Astrocyte of the spinal cord (primary cell): ENCODE data around the gene SDF2L1.
"Not testable (repeated sequence)": the region's sequence is repeated elsewhere in the genome, so short reads cannot be mapped to it uniquely, and the experiment has no call there.

Experiments used
- DNase-seq: peaks from one replicate; pipeline ENCODE4 v3.0.0; 2011; ENCODE audit warnings: low read depth, low spot score
- H3K4me3 ChIP-seq: 2 replicates; pipeline ENCODE4 v1.5.1; 2011; ENCODE audit warnings: low read depth, mild to moderate bottlenecking, low read length, moderate library complexity
- in situ Hi-C: cut with HindIII; loops from 2 replicates; pipeline ENCODE4 v1.10.0; 2017; ENCODE audit warnings: low sequenced_read_pairs
- TF ChIP-seq, protein P1 (sequence below): IDR thresholded peaks from 2 replicates; pipeline ENCODE4 v1.5.1; 2012; ENCODE audit warnings: low read depth, mild to moderate bottlenecking, low read length, inconsistent platforms

SDF2L1 gene

DNA sequence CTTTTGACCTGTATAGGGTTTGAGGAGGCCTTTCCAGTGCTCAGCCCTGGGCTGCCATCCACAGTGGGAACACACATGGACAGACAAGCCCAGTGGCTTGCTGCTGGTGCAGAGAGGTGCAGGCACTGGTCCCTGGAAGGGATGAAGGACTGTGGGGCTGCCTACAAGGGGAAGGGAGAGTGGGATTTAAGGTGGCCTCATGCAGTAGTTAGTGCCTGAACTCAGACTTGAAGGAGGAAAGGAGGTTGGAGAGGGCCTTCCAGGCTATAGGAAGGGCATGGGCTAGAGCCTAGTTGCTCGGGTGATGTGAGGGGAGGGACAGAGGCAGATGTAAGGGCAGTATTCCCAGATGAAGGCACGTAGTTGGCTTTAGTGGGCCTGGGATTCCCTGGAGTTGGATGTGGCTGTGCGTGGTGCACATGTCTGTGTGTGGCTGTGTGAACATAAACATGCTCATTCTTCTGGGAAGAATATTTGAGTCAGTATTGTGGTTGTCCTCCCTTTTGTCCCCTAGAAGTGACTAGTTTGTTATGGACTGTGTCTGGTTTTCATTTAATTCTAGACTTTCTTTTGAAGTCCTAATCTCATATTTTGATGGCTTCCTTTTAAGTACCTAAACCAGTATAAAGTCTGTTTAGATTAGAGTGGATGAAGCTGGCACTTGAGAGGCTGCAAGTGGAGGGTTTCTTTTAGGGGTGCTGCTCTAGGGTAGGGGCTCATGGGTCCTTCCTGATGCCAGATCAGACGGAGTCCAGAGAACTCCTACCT lies 30.7 kb upstream of the SDF2L1 start:
- no peak for DNase-seq
- no peak overlapping the region for H3K4me3 ChIP-seq
- TF ChIP-seq, protein P1, sequence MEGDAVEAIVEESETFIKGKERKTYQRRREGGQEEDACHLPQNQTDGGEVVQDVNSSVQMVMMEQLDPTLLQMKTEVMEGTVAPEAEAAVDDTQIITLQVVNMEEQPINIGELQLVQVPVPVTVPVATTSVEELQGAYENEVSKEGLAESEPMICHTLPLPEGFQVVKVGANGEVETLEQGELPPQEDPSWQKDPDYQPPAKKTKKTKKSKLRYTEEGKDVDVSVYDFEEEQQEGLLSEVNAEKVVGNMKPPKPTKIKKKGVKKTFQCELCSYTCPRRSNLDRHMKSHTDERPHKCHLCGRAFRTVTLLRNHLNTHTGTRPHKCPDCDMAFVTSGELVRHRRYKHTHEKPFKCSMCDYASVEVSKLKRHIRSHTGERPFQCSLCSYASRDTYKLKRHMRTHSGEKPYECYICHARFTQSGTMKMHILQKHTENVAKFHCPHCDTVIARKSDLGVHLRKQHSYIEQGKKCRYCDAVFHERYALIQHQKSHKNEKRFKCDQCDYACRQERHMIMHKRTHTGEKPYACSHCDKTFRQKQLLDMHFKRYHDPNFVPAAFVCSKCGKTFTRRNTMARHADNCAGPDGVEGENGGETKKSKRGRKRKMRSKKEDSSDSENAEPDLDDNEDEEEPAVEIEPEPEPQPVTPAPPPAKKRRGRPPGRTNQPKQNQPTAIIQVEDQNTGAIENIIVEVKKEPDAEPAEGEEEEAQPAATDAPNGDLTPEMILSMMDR = no peak
- in situ Hi-C loops = no loop called here

DNA sequence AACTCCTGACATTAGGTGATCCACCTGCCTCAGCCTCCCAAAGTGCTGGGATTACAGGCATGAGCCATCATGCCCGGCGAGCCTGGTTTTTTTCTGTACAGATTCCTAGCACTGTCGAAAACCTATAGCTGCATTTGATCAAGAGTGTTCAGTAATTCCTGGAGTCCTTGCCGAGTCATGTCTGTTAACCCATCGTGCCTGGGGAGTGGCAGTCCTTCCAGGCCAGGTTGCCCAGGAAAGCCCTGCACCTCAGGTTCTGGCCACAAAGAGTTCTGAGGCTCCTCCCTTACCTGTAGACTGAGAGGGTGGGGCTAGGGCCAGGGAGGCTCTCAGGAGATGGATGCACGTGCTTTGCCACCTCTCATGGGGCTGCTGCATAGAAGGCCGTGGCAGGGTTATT lies 29.2 kb upstream of the SDF2L1 start:
- TF ChIP-seq, protein P1 = no peak
- in situ Hi-C loops = no loop called here
- no peak for DNase-seq
- H3K4me3 ChIP-seq = no peak overlapping the region

DNA sequence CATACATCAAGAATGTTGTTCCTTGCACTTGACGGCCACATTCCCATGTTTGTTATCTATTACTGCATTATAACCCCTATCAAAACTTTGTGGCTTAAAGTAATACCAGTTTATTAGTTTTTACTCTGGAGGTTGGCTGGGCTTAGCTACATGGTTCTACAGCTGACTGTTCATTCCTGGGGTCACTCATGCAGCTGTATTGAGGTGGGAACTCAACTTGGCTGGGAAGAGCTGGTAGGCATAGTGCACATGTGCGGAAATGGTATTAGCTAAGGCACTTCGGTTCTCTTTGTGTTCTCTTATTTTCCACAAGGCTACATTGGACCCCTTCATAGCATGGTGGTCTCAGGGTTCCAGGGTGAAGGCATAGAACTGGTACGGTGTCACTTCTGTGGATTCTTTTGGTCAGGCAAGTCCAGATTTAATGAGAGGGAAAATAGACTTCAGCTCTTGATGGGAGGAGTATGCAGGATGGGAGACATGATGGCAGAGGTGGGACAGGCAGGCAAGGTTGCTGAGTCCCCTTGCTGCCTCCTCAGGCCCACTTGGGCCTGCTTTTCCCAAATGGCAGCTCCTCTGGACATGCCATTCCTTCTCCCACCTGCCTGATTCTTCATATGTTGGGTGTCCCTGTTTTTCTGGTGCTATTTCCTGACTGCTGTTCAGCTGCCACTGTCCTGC lies 28.4 kb upstream of the SDF2L1 start:
- no peak for DNase-seq
- no peak overlapping the region for H3K4me3 ChIP-seq
- in situ Hi-C loops = no loop called here
- TF ChIP-seq, protein P1 = no peak

DNA sequence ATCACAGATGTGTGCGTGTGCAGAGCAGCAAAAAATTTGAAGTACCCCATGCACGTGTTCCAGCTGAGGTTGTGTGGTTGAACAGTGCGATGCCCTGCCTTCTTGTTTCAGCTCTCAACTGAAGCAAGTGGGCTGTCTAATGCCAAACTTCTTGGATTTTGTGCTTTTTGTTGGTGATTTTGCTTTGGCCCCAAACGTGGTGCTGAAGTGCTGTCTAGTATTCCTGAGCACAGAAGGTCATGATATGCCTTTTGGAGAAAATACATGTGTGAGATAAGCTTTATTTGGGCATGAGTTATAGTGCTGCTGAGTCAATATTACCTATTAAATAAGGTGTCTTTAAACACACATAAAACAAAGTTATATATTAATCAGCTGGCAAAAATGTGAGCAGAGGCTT lies 26.4 kb upstream of the SDF2L1 start:
- no peak overlapping the region for H3K4me3 ChIP-seq
- in situ Hi-C loops = no loop called here
- TF ChIP-seq, protein P1 = no peak
- no peak for DNase-seq

DNA sequence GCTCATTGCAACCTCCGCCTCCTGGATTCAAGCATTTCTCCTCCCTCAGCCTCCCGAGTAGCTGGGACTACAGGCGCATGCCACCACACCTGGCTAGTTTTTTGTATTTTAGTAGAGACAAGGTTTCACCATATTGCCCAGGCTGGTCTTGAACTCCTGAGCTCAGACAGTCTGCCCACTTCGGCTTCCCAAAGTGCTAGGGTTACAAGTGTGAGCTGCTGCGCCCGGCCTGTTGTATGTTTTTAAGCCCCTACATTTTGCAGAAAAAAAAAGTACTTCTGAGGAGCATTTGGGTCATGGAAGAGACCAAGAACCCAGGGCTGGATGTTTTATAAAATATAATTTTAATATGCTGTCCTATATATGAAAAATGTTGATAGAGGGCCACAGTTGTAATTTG lies 24.8 kb upstream of the SDF2L1 start:
- in situ Hi-C loops, H3K4me3 ChIP-seq, DNase-seq: not testable (repeated sequence)

DNA sequence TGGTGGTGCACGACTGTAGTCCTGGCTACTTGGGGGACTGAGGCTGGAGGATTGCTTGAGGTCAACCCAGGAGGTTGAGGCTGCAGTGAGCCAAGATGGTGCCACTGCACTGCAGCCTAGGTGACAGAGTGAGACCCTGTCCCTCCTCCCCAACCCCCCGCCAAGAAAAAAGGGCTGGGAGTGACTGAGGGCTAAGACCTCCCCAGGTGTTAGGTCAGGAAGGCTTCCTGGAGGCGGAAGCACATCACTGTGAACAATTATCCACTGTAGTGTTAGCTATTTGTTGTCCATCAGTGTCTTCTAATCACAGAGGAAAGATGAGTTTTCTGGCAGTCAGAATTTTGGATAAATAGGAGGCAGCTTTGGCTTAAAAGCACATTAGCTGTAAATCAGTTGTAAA lies 21.1 kb upstream of the SDF2L1 start:
- DNase-seq = no peak
- in situ Hi-C loops = no loop called here
- TF ChIP-seq, protein P1 = no peak
- H3K4me3 ChIP-seq = no peak overlapping the region
